Small intestine (tissue), 4 donors: ENCODE results near the gene ACBD5. TPM values are rescaled to one million over a fixed set of nuclear protein-coding genes. Genes with fewer than 3 reads are reported as not detected.

Source experiments
- polyA plus RNA-seq, 4 donors: library from polyadenylated mRNA; stranded (reverse) in 3 of 4; unstranded in 1 of 4; fragments of 200-250 nt in 3 of 4; fragments of 120-200 nt in 1 of 4; gene quantifications; one replicate each; pipeline versions ENCODE4 v1.2.1 to v1.2.3, GENCODE V29; 2013
- donor health status: healthy with polysubstance abuse.
- donor health status: Bipolar disorder and iron deficiency.
- donor health status: healthy.

Gene ACBD5
- polyA plus RNA-seq, 4 donors: 21.8 to 61.5 (median 43.2) TPM

Other genes starting within 250 kb of the ACBD5 start
- gene ANKRD26, start 140.3 kb downstream of the ACBD5 start, polyA plus RNA-seq: 1 to 10 TPM; 1.9 to 8.9 (median 2.6) TPM
- gene YME1L1, start 86.4 kb downstream of the ACBD5 start, polyA plus RNA-seq: 10 to 100 TPM; 28.6 to 81.7 (median 41.6) TPM
- 1 to 10 TPM; 2.5 to 8.1 (median 4.4) TPM for gene MASTL, start 85.4 kb downstream of the ACBD5 start, polyA plus RNA-seq